Measurements from ENCODE around the gene PRPF38B. TPM values are rescaled to one million over a fixed set of nuclear protein-coding genes. Genes with fewer than 3 reads are reported as not detected.
A peak's percentile ranks its signal among the peaks of the same experiment; 100 is the strongest.

The PRPF38B gene
- total and polyA plus RNA-seq, 9 of the 15 experiments (the other 6 are each of a cell fraction or from before 2014, with no cell fraction given) = 25.3 to 85.5 (median 66.4) TPM

DNA sequence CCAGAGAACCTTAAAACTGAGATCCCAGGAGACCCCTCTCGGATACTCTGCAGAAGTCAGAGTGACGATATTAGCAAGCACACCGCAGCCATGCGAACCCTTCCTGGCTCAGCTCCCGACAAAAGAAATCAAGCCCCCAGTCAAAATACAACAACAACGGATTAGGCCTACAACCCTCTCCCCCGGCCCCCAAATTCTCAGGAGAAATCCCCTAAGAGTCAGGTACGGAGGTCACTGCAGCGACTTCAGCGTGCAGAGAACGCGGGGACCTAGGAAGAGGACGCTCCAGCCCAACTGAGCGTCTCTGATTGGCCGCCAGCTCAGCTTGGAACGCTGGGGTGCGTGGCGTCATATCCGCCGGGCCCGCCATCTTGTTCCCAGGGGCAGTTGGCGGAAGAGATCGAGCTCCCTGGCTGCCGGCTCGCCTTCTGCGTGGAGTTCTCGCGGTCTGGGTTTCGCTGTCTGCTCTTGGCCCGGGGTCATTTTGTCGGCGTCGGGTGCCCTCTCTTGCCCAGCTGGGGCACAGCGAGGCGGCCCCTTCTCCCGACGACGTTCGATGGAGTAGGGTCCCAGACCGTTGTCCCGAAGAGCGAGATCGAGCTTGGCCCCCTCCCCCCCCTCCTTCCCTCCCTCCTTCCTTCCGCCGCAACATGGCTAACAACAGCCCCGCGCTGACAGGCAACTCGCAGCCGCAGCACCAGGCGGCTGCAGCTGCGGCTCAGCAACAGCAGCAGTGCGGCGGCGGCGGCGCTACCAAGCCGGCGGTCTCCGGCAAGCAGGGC is at the start of gene PRPF38B (continued):
- TF ChIP-seq, protein P1, sequence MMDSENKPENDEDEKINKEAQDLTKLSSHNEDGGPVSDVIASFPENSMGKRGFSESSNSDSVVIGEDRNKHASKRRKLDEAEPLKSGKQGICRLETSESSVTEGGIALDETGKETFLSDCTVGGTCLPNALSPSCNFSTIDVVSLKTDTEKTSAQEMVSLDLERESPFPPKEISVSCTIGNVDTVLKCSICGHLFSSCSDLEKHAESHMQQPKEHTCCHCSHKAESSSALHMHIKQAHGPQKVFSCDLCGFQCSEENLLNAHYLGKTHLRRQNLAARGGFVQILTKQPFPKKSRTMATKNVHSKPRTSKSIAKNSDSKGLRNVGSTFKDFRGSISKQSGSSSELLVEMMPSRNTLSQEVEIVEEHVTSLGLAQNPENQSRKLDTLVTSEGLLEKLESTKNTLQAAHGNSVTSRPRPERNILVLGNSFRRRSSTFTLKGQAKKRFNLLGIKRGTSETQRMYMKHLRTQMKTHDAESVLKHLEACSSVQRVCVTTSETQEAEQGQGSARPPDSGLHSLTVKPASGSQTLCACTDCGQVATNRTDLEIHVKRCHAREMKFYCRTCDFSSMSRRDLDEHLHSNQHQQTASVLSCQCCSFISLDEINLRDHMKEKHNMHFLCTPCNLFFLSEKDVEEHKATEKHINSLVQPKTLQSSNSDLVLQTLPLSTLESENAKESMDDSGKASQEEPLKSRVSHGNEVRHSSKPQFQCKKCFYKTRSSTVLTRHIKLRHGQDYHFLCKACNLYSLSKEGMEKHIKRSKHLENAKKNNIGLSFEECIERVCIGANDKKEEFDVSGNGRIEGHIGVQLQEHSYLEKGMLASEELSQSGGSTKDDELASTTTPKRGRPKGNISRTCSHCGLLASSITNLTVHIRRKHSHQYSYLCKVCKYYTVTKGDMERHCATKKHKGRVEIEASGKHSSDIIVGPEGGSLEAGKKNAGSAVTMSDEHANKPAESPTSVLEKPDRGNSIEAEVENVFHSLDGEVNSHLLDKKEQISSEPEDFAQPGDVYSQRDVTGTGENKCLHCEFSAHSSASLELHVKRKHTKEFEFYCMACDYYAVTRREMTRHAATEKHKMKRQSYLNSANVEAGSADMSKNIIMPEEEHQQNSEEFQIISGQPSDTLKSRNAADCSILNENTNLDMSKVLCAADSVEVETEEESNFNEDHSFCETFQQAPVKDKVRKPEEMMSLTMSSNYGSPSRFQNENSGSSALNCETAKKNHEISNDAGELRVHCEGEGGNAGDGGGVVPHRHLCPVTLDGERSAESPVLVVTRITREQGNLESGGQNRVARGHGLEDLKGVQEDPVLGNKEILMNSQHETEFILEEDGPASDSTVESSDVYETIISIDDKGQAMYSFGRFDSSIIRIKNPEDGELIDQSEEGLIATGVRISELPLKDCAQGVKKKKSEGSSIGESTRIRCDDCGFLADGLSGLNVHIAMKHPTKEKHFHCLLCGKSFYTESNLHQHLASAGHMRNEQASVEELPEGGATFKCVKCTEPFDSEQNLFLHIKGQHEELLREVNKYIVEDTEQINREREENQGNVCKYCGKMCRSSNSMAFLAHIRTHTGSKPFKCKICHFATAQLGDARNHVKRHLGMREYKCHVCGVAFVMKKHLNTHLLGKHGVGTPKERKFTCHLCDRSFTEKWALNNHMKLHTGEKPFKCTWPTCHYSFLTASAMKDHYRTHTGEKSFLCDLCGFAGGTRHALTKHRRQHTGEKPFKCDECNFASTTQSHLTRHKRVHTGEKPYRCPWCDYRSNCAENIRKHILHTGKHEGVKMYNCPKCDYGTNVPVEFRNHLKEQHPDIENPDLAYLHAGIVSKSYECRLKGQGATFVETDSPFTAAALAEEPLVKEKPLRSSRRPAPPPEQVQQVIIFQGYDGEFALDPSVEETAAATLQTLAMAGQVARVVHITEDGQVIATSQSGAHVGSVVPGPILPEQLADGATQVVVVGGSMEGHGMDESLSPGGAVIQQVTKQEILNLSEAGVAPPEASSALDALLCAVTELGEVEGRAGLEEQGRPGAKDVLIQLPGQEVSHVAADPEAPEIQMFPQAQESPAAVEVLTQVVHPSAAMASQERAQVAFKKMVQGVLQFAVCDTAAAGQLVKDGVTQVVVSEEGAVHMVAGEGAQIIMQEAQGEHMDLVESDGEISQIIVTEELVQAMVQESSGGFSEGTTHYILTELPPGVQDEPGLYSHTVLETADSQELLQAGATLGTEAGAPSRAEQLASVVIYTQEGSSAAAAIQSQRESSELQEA (IDR thresholded peaks at IDR 0.05; ENCODE audit: low read depth) = 0 out of 2 replicates have a peak, but pooled peaks have one; percentile 20
- TF ChIP-seq POLR2AphosphoS2 (IDR thresholded peaks at IDR 0.05; ENCODE audit: low read length) (peak; percentile 88), TEAD1 (CRISPR knock-in tag; IDR thresholded peaks at IDR 0.05) (peak; percentile 54 to 55; a peak in 2 of 4 replicates), POLR3G (IDR thresholded peaks at IDR 0.05; ENCODE audit: extremely low read depth, insufficient read length, insufficient replicate concordance) (no peak), ZNF232 (CRISPR knock-in tag; IDR thresholded peaks at IDR 0.05) (0 out of 2 replicates have a peak, but pooled peaks have one; percentile 24), NEUROD1 (IDR thresholded peaks at IDR 0.05; ENCODE audit: borderline replicate concordance, low read depth, low read length, partially characterized antibody) (peak; percentile 11), CCNT2 (IDR thresholded peaks at IDR 0.05; ENCODE audit: borderline replicate concordance, extremely low read depth, insufficient read length, low read depth, low read length) (peak; percentile 22), NBN (IDR thresholded peaks at IDR 0.05; ENCODE audit: low read depth) (peak; percentile 86)
- TF ChIP-seq, protein P2, sequence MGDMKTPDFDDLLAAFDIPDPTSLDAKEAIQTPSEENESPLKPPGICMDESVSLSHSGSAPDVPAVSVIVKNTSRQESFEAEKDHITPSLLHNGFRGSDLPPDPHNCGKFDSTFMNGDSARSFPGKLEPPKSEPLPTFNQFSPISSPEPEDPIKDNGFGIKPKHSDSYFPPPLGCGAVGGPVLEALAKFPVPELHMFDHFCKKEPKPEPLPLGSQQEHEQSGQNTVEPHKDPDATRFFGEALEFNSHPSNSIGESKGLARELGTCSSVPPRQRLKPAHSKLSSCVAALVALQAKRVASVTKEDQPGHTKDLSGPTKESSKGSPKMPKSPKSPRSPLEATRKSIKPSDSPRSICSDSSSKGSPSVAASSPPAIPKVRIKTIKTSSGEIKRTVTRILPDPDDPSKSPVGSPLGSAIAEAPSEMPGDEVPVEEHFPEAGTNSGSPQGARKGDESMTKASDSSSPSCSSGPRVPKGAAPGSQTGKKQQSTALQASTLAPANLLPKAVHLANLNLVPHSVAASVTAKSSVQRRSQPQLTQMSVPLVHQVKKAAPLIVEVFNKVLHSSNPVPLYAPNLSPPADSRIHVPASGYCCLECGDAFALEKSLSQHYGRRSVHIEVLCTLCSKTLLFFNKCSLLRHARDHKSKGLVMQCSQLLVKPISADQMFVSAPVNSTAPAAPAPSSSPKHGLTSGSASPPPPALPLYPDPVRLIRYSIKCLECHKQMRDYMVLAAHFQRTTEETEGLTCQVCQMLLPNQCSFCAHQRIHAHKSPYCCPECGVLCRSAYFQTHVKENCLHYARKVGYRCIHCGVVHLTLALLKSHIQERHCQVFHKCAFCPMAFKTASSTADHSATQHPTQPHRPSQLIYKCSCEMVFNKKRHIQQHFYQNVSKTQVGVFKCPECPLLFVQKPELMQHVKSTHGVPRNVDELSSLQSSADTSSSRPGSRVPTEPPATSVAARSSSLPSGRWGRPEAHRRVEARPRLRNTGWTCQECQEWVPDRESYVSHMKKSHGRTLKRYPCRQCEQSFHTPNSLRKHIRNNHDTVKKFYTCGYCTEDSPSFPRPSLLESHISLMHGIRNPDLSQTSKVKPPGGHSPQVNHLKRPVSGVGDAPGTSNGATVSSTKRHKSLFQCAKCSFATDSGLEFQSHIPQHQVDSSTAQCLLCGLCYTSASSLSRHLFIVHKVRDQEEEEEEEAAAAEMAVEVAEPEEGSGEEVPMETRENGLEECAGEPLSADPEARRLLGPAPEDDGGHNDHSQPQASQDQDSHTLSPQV (IDR thresholded peaks at IDR 0.05) = 0 out of 2 replicates have a peak, but pooled peaks have one; percentile 33

All from K562 (cell line).